HG02678 (cell line): ENCODE measurements around the gene SEMA6C.
"Not testable (repeated sequence)": the region's sequence is repeated elsewhere in the genome, so short reads cannot be mapped to it uniquely, and the experiment has no call there.

Experiments used
- ATAC-seq: cut with Tn5 transposase; IDR thresholded peaks from one replicate; pipeline ENCODE4 v1.9.1; 2021; ENCODE audit warnings: mild to moderate bottlenecking, moderate library complexity; ENCODE audit not compliant: unreplicated experiment

SEMA6C gene

DNA sequence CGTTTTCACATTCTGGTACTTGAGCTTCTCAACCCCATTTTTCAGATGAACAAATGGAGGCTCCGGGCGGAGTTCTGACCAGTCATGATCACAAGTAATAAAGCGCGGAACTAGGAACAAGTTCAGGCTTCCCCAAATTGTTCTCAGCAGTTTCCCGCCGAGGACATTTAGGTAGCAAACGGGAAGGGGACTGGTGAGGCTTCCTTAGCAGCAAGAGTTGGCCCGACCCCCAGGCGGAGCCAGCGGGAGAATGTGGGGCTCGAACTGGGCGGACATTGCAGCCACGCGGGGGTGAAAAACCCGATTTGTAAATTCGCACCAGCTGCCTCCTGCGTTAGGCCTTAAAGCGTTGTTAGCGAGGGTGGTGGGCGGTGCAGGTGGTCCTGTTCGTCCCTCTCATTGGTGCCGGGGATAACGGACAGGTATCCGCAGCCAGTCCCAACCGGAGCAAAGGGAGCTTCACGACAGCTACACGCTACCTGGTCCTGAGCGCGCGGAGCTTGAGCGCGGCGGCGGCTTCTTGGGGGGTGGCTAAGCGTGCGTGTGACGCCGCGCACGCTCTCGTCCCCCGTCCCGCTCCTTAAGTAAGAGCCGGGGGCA, 15.3 kb downstream of the SEMA6C start:
- peak; percentile 96 for ATAC-seq

DNA sequence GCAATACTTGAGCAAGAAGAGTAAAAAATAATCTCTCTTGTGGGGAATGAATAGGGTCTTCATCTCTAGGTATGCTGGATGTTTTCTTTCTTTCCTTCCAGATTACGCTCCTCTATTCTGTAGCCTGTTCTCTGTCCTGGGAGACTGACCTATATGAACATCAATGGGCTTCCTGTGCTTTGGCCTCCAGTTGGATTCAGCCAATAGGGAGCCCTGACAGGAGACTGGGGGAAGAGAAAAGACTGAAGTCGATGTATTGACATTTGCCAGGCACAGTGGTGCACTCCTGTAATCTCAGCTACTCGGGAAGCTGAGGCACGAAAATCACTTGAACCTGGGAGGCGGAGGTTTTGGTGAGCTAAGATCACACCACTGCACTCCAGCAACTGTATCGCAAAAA, 17.6 kb downstream of the SEMA6C start:
- no peak for ATAC-seq

DNA sequence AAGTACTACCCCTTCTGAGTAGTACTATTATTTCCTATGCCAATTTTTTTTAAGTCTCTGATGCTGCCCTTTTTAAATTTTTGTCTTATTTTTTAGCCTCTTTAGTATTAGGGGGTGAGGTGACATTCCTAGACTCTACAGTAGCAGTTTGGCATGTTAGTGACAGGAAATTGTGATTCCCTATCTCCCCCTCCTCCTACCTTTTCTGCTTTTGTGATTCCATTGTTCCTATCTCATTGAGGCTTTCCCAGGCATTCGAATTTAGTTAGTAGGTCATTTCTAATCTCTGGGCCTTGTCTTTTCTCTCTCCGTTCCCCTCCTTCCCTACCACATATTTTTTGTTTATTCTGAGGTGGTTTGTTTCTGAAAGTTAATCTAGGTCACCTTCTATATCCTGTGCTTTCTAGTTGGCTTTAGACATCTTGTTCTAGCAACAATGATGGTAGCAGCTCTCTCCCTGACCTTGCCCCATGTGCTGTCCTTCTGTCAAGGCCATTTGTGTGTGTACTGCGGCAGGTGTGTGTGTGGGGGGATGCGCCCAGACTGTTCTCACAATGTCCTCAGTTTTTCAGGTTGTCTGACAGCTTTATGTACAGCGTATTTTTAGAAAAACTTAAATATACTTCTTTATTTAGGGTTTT, 21.5 kb downstream of the SEMA6C start:
- ATAC-seq: no peak

DNA sequence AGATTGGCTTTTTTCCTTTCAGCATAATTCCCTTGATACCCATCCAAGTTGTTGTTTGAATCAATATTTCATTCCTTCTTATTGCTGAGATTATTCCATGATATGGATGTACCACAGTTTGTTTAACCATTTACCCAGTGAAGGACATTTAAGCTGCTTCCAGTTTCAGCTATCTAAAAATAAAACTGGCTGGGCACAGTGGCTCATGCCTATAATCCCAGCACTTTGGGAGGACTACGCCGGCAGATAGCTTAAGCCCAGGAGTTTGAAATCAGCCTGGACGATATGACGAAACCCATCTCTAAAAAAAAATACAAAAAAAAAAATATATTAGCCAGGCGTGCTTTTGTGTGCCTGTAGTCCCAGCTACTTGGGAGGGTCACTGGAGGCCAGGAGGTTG, 32.6 kb downstream of the SEMA6C start:
- no peak for ATAC-seq

DNA sequence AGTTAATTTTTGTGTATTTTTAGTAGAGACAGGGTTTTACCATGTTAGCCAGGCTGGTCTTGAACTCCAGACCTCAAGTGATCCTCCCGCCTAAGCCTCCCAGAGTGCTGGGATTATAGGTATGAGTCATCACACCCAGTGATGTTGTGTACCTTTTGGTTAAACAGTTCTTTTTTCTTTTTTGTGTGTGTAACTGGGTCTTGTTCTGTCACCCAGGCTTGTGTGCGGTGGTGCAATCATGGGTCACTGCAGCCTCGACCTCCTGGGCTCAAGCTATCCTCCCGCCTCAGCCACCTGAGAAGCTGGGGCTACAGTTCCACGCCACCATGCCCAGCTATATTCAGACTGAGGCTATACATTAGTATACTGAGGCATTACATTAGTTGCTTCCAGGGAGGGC, 38.1 kb downstream of the SEMA6C start:
- no peak for ATAC-seq

DNA sequence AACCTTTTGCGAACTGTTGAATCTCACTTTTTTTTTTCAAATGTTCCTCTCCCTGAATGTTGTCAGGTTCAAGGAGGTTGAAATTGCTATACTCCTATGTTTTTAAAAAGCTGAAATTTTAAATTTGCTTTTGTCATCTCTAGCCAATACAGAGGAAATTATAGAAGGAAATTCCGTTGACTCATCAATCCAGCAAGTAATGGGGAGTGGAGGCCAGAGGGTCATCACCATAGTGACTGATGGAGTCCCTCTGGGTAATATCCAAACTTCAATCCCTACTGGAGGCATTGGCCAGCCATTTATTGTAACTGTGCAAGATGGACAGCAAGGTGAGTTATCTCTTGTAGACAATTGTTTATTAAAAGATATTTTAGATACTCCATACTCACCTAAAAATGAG, 39.5 kb downstream of the SEMA6C start:
- no peak for ATAC-seq

DNA sequence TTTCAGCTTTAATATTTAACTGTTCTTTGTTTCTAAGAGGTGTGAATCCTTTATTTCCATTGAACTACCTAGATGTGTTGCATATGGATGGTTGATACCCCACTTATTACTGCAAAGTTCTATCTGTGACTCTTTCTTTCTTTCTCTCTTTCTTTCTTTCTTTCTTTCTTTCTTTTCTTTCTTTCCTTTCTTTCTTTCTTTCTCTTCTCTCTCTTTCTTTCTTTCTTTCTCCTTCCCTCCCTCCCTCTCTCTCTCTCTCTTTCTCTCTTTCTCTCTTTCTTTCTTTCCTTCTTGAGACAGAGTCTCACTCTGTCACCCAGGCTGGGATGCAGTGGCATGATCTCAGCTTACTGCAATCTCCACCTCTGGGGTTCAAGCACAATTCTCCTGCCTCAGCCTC, 41.8 kb downstream of the SEMA6C start:
- no peak for ATAC-seq

DNA sequence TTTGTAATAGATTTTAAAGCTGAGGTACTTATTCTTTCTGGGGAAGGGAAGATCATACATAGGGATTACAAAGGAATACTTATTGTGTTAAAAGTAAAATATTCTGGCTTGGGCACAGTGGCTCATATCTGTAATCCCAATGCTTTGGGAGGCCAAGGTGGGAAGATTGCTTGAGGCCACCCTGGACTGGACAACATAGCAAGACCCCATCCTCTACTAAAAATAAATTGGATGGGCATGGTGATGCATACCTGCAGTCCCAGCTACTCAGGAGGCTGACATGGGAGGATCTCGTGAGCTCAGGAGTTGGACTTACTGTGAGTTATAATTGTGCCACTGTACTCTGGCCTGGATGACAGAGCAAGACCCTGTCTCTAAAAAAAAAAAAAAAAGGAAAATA, 48.3 kb downstream of the SEMA6C start:
- ATAC-seq: no peak

DNA sequence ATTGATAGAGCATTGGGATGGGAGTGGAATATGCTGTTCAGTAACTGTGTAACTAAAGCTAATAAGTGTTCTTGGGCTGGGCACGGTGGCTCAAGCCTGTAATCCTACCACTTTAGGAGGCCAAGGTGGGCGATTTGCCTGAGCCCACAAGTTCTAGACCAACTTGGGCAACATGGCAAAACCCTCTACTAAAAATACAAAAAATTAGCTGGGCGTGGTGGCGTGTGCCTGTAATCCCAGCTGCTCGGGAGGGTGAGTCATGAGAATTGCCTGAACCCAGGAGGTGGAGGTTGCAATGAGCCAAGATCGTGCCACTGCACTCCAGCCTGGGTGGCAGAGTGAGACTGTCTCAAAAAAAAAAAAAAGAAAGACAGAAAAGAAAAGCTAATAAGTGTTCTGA, 49.0 kb downstream of the SEMA6C start:
- not testable (repeated sequence) for ATAC-seq

DNA sequence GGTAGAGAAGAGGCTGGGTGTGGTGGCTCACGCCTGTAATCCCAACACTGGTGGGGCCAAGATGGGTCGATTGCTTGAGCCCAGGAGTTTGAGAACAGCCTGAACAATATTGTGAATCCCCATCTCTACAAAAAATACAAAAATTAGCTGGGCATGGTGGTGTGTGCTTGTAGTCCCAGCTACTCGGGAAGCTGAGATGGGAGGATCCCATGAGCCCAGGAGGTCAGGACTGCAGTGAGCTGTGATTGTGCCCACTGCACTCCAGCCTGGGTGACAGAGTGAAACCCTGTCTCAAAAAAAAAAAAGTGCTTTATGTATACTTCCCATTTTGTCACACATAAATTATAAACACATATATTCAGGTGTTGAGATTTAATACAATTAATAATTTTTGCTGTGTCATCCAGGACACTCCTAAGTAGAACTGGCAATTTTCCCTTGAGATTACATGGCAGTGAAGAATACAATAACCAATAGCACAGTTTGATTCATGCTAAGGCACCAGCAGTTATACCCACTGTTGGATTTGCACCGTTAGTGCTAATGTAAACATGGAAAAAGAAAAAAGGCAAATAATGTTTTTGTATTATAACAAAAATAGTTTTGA, 60.4 kb downstream of the SEMA6C start:
- no peak for ATAC-seq
